ENCODE data around the gene MOXD1. TPM values are rescaled to one million over a fixed set of nuclear protein-coding genes. Genes with fewer than 3 reads are reported as not detected.
"Not testable (repeated sequence)": the region's sequence is repeated elsewhere in the genome, so short reads cannot be mapped to it uniquely, and the experiment has no call there.

The MOXD1 gene
- total RNA-seq, 1 donor from 2014 or later = 22.6 TPM

DNA sequence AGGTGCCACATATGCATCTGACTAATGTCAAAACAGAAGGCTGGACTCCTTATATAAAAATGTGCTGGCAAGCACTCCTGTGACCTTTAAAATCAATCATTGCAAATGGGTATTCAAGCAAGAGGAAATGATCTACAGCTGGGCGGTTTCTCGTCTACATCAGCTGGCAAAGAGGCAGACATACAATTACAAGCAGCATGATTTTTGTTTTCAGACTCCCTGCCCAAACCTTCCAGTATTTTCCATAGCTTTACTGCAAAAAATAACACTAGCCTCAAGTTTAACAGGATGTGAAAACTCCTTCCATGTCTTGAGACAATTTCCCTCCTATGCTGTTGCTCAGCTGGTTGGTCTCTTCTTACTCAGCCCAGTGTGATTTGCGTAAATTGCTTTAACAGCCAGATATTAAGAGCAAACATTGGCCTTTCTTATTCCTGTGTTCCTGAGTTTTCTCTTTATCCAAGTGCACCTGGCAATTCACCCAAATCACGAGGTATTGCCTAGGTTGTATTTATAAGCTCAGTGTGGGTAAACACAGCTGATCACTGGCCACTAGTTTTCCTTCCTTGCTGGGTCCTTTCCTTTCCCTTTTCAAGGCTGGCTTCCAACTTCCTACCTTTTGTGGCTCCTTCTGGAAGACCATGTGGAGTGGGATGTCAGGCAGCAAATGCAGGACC, 130.4 kb downstream of the MOXD1 start:
- no peak for DNase-seq (ENCODE audit: low read depth)
- Histone ChIP-seq H3K27me3 (ENCODE audit: control insufficient read depth, insufficient read depth, low read length) (no peaks in the 10 kb centered on the region), H3K4me3 (ENCODE audit: low read depth, low read length) (no peak overlapping the region), H3K36me3 (ENCODE audit: control insufficient read depth, insufficient read depth, low read length) (no peaks in the 10 kb centered on the region)
- TF ChIP-seq, protein P1, sequence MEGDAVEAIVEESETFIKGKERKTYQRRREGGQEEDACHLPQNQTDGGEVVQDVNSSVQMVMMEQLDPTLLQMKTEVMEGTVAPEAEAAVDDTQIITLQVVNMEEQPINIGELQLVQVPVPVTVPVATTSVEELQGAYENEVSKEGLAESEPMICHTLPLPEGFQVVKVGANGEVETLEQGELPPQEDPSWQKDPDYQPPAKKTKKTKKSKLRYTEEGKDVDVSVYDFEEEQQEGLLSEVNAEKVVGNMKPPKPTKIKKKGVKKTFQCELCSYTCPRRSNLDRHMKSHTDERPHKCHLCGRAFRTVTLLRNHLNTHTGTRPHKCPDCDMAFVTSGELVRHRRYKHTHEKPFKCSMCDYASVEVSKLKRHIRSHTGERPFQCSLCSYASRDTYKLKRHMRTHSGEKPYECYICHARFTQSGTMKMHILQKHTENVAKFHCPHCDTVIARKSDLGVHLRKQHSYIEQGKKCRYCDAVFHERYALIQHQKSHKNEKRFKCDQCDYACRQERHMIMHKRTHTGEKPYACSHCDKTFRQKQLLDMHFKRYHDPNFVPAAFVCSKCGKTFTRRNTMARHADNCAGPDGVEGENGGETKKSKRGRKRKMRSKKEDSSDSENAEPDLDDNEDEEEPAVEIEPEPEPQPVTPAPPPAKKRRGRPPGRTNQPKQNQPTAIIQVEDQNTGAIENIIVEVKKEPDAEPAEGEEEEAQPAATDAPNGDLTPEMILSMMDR (IDR thresholded peaks at IDR 0.05; ENCODE audit: insufficient read depth, low read length, poor library complexity, severe bottlenecking) = no peak

DNA sequence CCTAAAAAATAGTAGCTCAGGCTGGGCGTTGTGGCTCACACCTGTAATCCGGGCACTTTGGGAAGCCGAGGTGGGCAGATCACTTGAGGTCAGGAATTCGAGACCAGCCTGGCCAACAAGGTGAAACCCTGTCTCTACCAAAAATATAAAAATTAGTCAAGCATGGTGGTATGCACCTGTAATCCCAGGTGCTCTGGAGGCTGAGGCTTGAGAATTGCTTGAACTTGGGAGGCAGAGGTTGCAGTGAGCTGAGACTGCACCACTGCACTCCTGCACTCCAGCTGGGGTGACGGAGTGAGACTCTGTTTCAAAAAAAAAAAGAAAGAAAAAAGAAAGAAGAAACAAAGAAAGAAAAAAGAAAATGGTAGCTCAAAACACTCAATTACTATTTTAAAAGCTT, 132.6 kb downstream of the MOXD1 start:
- H3K27me3 ChIP-seq (ENCODE audit: control insufficient read depth, insufficient read depth, low read length) = not testable (repeated sequence)

DNA sequence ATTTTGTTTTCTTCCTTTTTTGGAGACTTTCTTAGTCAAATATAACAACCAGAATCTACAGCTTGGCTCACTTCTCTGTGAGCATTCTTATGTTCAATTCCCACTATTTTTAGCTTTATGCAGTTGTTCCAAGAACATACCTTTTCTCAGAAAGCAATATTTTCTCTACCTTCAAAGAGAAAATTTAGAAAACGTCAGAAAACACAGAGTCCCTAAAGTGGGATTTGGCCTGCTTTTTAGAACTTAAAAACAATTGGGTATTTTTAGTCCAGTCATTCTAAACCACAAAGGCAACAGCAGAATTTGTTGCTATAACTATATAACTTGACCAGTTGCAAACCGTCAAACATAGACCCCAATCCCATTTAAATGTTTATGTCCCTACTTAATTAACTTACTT, 133.1 kb downstream of the MOXD1 start:
- TF ChIP-seq, protein P1 (IDR thresholded peaks at IDR 0.05; ENCODE audit: insufficient read depth, low read length, poor library complexity, severe bottlenecking) = no peak
- no peaks in the 10 kb centered on the region for H3K27me3 ChIP-seq (ENCODE audit: control insufficient read depth, insufficient read depth, low read length)
- no peaks in the 10 kb centered on the region for H3K36me3 ChIP-seq (ENCODE audit: control insufficient read depth, insufficient read depth, low read length)
- H3K4me3 ChIP-seq (ENCODE audit: low read depth, low read length) = no peak overlapping the region
- DNase-seq (ENCODE audit: low read depth) = no peak

More for the DNA sequence above, 132.6 kb downstream of the MOXD1 start:
- not testable (repeated sequence) for H3K36me3 ChIP-seq (ENCODE audit: control insufficient read depth, insufficient read depth, low read length); DNase-seq (ENCODE audit: low read depth); H3K4me3 ChIP-seq (ENCODE audit: low read depth, low read length)

DNA sequence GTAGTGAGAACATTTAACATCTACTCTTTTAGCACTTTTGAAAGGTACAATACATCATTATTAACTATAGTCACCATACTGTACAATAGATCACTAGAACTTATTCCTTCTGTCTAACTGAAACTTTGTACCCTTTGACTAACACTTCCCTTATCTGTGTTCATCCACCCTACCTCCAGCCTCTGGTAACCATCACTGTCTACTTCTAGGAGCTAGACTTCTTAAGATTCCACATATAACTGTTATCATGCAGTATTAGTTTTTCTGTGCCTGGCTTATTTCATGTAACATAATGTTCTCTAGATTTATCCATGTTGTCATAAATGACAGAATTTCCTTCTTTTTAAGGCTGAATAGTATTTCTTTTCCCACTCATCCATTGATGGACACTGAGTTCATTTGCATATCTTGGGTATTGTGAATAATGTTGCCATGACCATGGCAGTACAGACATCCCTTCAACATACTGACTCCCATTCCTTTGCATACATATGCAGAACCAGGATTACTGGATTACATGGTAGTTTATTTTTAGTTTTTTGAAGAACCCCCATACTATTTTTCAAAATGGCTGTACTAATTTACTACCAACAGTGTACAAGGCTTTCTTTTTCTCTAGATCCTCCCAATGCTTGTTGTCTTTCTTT, 135.7 kb downstream of the MOXD1 start:
- H3K27me3 ChIP-seq (ENCODE audit: control insufficient read depth, insufficient read depth, low read length) = no peaks in the 10 kb centered on the region
- no peak for DNase-seq (ENCODE audit: low read depth)
- TF ChIP-seq, protein P1 (IDR thresholded peaks at IDR 0.05; ENCODE audit: insufficient read depth, low read length, poor library complexity, severe bottlenecking) = no peak
- no peaks in the 10 kb centered on the region for H3K36me3 ChIP-seq (ENCODE audit: control insufficient read depth, insufficient read depth, low read length)
- H3K4me3 ChIP-seq (ENCODE audit: low read depth, low read length) = no peak overlapping the region

DNA sequence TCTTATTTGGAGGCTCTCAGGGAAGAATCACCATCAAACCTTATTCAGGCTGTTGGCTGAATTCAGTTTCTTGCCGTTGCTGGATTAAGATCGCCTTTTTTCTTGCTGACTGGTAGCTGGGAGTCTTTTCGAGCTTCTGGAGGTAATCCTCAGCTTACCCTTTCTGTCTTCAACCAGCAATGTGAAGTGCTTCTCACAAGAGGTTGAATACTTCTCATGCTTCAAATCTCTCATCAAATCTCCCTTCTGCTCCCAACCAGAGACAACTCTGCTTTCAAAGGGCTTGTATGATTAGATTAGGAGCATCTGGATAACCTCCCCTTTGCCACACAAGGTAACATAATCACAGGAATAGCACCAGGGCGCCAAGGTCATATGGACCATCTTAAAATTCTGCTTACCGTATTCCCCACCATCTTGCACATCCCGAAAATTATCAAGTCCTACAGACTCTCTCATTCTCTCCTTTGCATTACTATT, 137.2 kb downstream of the MOXD1 start:
- TF ChIP-seq, protein P1 (IDR thresholded peaks at IDR 0.05; ENCODE audit: insufficient read depth, low read length, poor library complexity, severe bottlenecking) = no peak
- Histone ChIP-seq H3K4me3 (ENCODE audit: low read depth, low read length) (no peak overlapping the region), H3K36me3 (ENCODE audit: control insufficient read depth, insufficient read depth, low read length) (no peaks in the 10 kb centered on the region), H3K27me3 (ENCODE audit: control insufficient read depth, insufficient read depth, low read length) (no peaks in the 10 kb centered on the region)
- no peak for DNase-seq (ENCODE audit: low read depth)

DNA sequence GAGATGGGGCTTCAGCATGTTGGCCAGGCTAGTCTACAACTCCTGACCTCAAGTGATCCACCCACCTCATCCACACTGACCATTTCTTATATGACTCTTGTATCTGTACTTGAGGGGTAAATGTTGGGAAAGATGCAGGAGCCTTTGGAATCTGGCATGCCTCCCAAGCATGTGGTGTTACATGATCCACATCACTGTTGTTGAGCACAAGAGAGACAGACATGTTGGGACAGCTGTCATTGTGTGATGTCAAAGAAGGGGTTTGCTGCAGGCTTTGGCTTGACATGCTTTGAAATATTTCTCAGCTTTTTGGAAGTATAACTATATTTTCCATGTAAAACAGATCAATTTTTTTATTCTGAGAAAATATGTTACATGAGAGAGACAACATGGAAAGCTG, 139.9 kb downstream of the MOXD1 start:
- DNase-seq (ENCODE audit: low read depth) = no peak
- TF ChIP-seq, protein P1 (IDR thresholded peaks at IDR 0.05; ENCODE audit: insufficient read depth, low read length, poor library complexity, severe bottlenecking) = no peak
- no peak overlapping the region for H3K4me3 ChIP-seq (ENCODE audit: low read depth, low read length)
- no peaks in the 10 kb centered on the region for H3K36me3 ChIP-seq (ENCODE audit: control insufficient read depth, insufficient read depth, low read length)
- no peaks in the 10 kb centered on the region for H3K27me3 ChIP-seq (ENCODE audit: control insufficient read depth, insufficient read depth, low read length)

All from kidney epithelial cell (primary cell).